Stromal cell of bone marrow (primary cell): Measurements from ENCODE around the gene HHAT.

Experiments used
- DNase-seq: peaks from one replicate; pipeline ENCODE4 v3.0.0-alpha.2; 2012; ENCODE audit warnings: low read depth

Gene HHAT

DNA sequence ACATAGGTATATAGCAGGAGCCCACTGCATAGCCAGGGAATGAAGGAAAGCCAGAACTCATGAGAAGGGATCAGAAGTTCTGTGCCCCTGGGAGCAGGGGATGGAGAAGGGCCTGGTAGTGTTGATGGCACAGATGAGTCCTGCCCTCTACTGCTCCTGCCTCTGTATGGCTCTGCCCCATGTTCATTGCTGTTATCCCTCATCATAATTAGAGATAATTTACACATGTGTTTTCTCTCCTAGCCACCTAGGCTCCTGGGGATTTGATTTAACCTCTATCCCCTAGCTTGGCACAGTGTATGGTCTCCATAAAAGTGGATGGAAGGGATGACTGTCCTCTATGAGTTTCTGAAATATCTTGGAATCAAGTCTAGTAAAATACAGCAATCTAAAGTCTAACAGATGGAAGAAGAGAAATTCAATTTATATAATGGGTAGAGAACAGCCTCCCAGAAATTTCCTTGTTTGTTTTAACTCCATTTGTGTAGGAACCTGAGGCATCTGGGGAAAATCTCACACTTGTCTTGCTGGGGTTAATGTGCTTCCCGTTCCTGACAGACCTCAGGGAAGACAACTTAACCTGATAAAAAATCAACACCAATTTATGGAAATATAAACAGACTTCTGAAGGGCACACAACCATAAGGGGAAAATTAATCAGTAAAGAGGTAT is 393.8 kb downstream of the HHAT start:
- DNase-seq = no peak

DNA sequence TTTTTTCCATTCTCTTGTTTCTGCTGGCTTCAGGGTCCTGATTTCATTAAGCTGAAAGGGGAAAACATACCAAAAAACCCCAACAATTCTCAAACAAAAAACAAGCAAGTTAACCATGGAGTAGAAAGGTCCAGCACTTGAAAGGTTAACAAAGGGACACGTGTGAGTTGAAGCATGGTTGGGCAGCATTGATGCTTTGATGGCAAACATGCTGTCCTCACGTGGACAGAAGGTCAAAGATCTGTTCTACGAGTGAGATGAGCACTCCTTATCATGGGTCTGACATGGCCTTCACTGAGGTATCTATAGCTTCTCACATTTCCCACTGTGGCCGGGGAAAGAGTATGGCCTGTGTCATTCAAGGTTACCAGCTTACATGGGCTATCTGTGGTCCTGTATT is 394.9 kb downstream of the HHAT start:
- no peak for DNase-seq

DNA sequence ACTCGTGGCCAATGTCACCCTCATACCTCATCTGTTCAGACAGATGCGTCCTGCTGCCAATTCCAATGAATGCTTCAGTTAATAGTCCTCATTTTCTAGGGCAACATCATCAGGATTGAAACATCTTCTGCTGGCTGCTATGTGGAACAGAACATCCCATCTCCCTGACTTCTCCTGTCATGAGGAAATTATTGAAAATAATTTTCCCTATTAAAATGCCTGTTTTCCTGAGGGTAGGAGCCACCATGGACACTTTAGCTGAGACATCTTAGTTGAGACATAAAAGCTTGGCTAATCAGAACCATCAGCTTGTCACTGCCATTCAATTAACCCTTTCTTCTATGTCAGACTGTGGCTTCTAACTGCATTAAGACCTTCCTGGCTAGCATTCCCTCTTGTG is 396.1 kb downstream of the HHAT start:
- no peak for DNase-seq
